ENCODE data around the gene NIPSNAP2.
"Not testable (repeated sequence)": the region's sequence is repeated elsewhere in the genome, so short reads cannot be mapped to it uniquely, and the experiment has no call there.

NIPSNAP2 gene

DNA sequence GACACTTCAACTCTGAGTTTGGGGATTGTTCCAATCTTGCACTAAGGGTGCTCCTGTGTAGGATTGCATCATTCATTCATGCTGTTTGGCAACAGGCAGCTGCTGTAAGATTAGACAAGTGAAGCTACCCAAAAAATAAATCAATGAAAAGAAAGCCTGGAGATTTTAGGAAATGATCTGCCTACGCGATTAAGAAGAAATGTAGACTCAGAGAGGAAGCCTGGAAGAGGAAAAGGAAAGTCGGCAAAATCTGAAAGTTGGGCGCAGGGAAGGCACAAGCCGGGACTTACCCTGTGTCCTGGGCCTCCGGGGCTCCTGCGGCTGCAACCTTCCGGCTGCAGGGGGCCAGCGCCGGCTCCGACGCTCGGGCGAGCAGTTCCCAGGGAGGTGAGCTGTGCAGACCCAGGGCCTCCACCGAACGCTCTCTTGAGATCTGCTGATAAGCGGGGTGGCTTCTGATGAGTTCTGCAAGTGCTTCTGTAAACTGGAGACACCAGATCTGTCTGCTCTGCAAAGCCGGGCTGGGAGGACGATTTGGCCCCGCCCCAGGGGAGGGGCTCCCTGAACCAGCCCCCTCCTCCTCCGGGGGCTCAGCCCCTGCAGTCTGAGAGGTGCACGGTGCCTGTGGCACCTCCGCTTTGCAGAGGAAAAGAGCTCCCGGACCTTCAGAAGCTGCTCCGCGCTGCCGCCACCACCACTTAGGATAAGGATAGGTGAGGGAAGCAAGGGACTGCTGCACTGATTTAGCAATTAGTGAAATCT is 69.5 kb downstream of the NIPSNAP2 start:
- H3K9me3 ChIP-seq (ENCODE audit: control insufficient read depth, insufficient read depth, low read length): no peaks in the 10 kb centered on the region
- no peaks in the 10 kb centered on the region; the same call in 1 of the 2 replicates for H4K20me1 ChIP-seq (ENCODE audit: control insufficient read depth, insufficient read depth, low read depth, low read length)
- peaks cover 4% of the 10 kb centered on the region for H3F3A ChIP-seq (ENCODE audit: control insufficient read depth, insufficient read depth)
- H3K9me2 ChIP-seq (replicated peaks; ENCODE audit: control insufficient read depth, low read length): no peaks in the 10 kb centered on the region
- H3K79me2 ChIP-seq (ENCODE audit: control insufficient read depth, low read length): peaks cover 26% of the 10 kb centered on the region
- H3K36me3 ChIP-seq (ENCODE audit: control insufficient read depth, low read length): peaks cover 45% of the 10 kb centered on the region
- H3K27ac ChIP-seq (ENCODE audit: low read depth, low read length): peak overlapping the region; percentile 24; the same call in 1 of the 2 replicates
- H3K4me2 ChIP-seq (ENCODE audit: low read length): peak overlapping the region; percentile 72
- H3K4me1 ChIP-seq (ENCODE audit: control insufficient read depth, low read length): peaks cover 17% of the 10 kb centered on the region
- H3K4me3 ChIP-seq (ENCODE audit: low read length): peak overlapping the region; percentile 67
- TF ChIP-seq EZH2phosphoT487 (IDR thresholded peaks at IDR 0.05; ENCODE audit: borderline replicate concordance, low read length) (no peak), CTCF (IDR thresholded peaks at IDR 0.05; ENCODE audit: low read depth, low read length, poor library complexity, severe bottlenecking) (peak; percentile 13)
- no peaks in the 10 kb centered on the region for H3K27me3 ChIP-seq (ENCODE audit: control insufficient read depth, low read length)

DNA sequence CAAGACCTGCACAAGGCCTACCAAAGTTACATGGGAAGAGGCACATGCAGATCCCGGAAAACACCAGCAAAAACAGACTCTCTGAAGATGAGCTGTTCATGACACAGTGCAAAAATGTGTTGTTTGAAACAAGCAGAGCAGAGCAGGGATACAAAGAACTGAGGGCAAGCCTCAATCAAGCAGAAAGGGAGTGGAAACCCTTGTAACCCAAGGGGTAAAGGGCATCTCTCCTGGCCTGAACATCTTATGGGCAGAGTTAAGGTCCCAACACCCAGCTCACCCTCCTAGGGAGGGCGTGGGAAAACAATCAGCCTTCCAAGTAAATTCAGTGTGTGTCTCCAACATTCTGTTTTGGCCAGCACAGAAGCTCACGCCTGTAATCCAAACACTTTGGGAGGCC is 76.3 kb downstream of the NIPSNAP2 start:
- Histone ChIP-seq H3F3A (ENCODE audit: control insufficient read depth, insufficient read depth) (peaks cover 9% of the 10 kb centered on the region), H4K20me1 (ENCODE audit: control insufficient read depth, insufficient read depth, low read depth, low read length) (no peaks in the 10 kb centered on the region; the same call in 1 of the 2 replicates), H3K27me3 (ENCODE audit: control insufficient read depth, low read length) (no peaks in the 10 kb centered on the region), H3K27ac (ENCODE audit: low read depth, low read length) (no peak overlapping the region), H3K79me2 (ENCODE audit: control insufficient read depth, low read length) (peaks cover 67% of the 10 kb centered on the region), H3K9me2 (replicated peaks; ENCODE audit: control insufficient read depth, low read length) (no peaks in the 10 kb centered on the region), H3K9me3 (ENCODE audit: control insufficient read depth, insufficient read depth, low read length) (no peaks in the 10 kb centered on the region), H3K4me1 (ENCODE audit: control insufficient read depth, low read length) (no peaks in the 10 kb centered on the region), H3K36me3 (ENCODE audit: control insufficient read depth, low read length) (peaks cover 53% of the 10 kb centered on the region), H3K4me2 (ENCODE audit: low read length) (no peak overlapping the region), H3K4me3 (ENCODE audit: low read length) (no peak overlapping the region)
- TF ChIP-seq CTCF (IDR thresholded peaks at IDR 0.05; ENCODE audit: low read depth, low read length, poor library complexity, severe bottlenecking) (no peak), EZH2phosphoT487 (IDR thresholded peaks at IDR 0.05; ENCODE audit: borderline replicate concordance, low read length) (no peak)

GRCh38 chr7:56045758-56046157 is 81.4 kb downstream of the NIPSNAP2 start:
- Histone ChIP-seq H3K79me2 (ENCODE audit: control insufficient read depth, low read length) (peaks cover 94% of the 10 kb centered on the region), H3K36me3 (ENCODE audit: control insufficient read depth, low read length) (peaks cover 73% of the 10 kb centered on the region), H3K4me1 (ENCODE audit: control insufficient read depth, low read length) (peaks cover 19% of the 10 kb centered on the region)
- not testable (repeated sequence) for H3K27ac ChIP-seq (ENCODE audit: low read depth, low read length); H3K9me3 ChIP-seq (ENCODE audit: control insufficient read depth, insufficient read depth, low read length); H3K4me2 ChIP-seq (ENCODE audit: low read length); H3K9me2 ChIP-seq (replicated peaks; ENCODE audit: control insufficient read depth, low read length); H3K27me3 ChIP-seq (ENCODE audit: control insufficient read depth, low read length); H3K4me3 ChIP-seq (ENCODE audit: low read length); H3F3A ChIP-seq (ENCODE audit: control insufficient read depth, insufficient read depth); H4K20me1 ChIP-seq (ENCODE audit: control insufficient read depth, insufficient read depth, low read depth, low read length)

DNA sequence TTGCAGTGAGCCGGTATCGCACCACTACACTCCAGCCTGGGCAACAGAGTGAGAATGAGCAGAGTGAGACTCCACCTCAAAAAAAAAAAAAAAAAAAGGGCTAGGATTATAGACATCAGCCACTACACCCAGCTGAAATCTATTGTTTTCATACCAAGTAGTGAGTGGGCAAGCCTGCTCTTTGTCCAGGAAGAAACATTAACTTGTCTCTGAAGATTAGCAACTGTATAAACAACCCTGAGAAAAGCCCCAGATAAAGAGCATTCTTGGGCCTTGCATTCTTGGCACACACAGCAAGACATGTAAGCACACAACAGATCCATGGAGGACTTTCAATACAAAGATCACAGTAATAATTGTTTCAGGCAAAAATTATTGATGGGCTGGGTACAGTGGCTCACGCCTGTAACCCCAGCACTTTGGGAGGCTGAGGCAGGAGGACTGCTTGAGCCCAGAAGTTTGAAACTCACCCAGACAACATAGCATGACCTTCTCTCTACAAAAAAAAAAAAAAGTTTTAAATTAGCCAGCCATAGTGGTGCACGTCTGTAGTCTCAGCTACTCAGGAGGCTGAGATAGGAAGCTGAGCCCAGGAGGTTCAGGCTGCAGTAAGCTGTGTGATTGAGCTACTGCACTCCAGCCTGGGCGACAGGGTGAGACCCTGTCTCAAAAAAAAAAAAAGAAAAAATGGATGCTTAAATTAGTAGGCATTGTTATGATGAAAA is 82.5 kb downstream of the NIPSNAP2 start:
- Histone ChIP-seq H3K4me1 (ENCODE audit: control insufficient read depth, low read length) (peaks cover 19% of the 10 kb centered on the region), H3F3A (ENCODE audit: control insufficient read depth, insufficient read depth) (0 out of 2 replicates have a peak, but pooled peaks cover 5% of the 10 kb centered on the region), H3K4me2 (ENCODE audit: low read length) (no peak overlapping the region), H3K79me2 (ENCODE audit: control insufficient read depth, low read length) (peaks cover 95% of the 10 kb centered on the region), H3K36me3 (ENCODE audit: control insufficient read depth, low read length) (peaks cover 71% of the 10 kb centered on the region), H4K20me1 (ENCODE audit: control insufficient read depth, insufficient read depth, low read depth, low read length) (no peaks in the 10 kb centered on the region; the same call in 1 of the 2 replicates), H3K27ac (ENCODE audit: low read depth, low read length) (no peak overlapping the region), H3K9me2 (replicated peaks; ENCODE audit: control insufficient read depth, low read length) (no peaks in the 10 kb centered on the region), H3K27me3 (ENCODE audit: control insufficient read depth, low read length) (no peaks in the 10 kb centered on the region), H3K4me3 (ENCODE audit: low read length) (no peak overlapping the region), H3K9me3 (ENCODE audit: control insufficient read depth, insufficient read depth, low read length) (no peaks in the 10 kb centered on the region)
- TF ChIP-seq CTCF (IDR thresholded peaks at IDR 0.05; ENCODE audit: low read depth, low read length, poor library complexity, severe bottlenecking): no peak
- TF ChIP-seq EZH2phosphoT487 (IDR thresholded peaks at IDR 0.05; ENCODE audit: borderline replicate concordance, low read length): no peak

- H3K4me2 ChIP-seq (ENCODE audit: low read length); H3K27me3 ChIP-seq (ENCODE audit: control insufficient read depth, low read length); H3K27ac ChIP-seq (ENCODE audit: low read depth, low read length); H3K4me3 ChIP-seq (ENCODE audit: low read length); H3K9me2 ChIP-seq (replicated peaks; ENCODE audit: control insufficient read depth, low read length); H3K9me3 ChIP-seq (ENCODE audit: control insufficient read depth, insufficient read depth, low read length); H3F3A ChIP-seq (ENCODE audit: control insufficient read depth, insufficient read depth); H4K20me1 ChIP-seq (ENCODE audit: control insufficient read depth, insufficient read depth, low read depth, low read length): not testable (repeated sequence)
- Histone ChIP-seq H3K79me2 (ENCODE audit: control insufficient read depth, low read length) (peaks cover 96% of the 10 kb centered on the region), H3K36me3 (ENCODE audit: control insufficient read depth, low read length) (peaks cover 70% of the 10 kb centered on the region), H3K4me1 (ENCODE audit: control insufficient read depth, low read length) (peaks cover 19% of the 10 kb centered on the region)
These were observed 83.2 kb downstream of the NIPSNAP2 start for GRCh38 chr7:56047446-56048116.

Measured in DOHH2 (cell line).